Measurements from ENCODE around the gene MOCS2. TPM values are rescaled to one million over a fixed set of nuclear protein-coding genes. Genes with fewer than 3 reads are reported as not detected.
A peak's percentile ranks its signal among the peaks of the same experiment; 100 is the strongest.

MOCS2 gene
- total and polyA plus RNA-seq, 5 donors from 2014 or later: 14.1 to 44.7 (median 35.6) TPM

GRCh38 chr5:53095217-53095616, 14.3 kb downstream of the MOCS2 start:
- no peak overlapping the region for H3K27ac Mint-ChIP-seq
- Histone ChIP-seq H3K27me3 (ENCODE audit: control insufficient read depth, insufficient read depth, low read length) (no peaks in the 10 kb centered on the region), H3K4me1 (ENCODE audit: control insufficient read depth, insufficient read depth, low read length, poor library complexity, severe bottlenecking) (no peaks in the 10 kb centered on the region), H3K27ac (ENCODE audit: insufficient read depth, low read length, poor library complexity, severe bottlenecking) (no peak overlapping the region), H3K36me3 (ENCODE audit: control insufficient read depth, insufficient read depth, low read length) (peaks cover 25% of the 10 kb centered on the region), H3K9me3 (ENCODE audit: control insufficient read depth in 2 of 2, low read length in 2 of 2) (no peaks in the 10 kb centered on the region), H3K4me3 (ENCODE audit: low read depth, low read length) (no peak overlapping the region)
- peaks cover 27% of the 10 kb centered on the region for H3K36me3 Mint-ChIP-seq
- H3K9me3 Mint-ChIP-seq: no peaks in the 10 kb centered on the region
- ATAC-seq (ENCODE audit: low read depth in 2 of 2): no peak
- H3K4me1 Mint-ChIP-seq: peaks cover 0 to 6% (median 4%) of the 10 kb centered on the region in 4 donors
- no peak overlapping the region for H3K4me3 Mint-ChIP-seq
- DNase-seq: no peak
- no peaks in the 10 kb centered on the region for H3K27me3 Mint-ChIP-seq

- Mint-ChIP-seq H3K4me3 (no peak overlapping the region), H3K27ac (peak overlapping the region in 1 of 3 donors; percentile 36), H3K36me3 (peaks cover 4% of the 10 kb centered on the region), H3K4me1 (peaks cover 8 to 16% (median 11%) of the 10 kb centered on the region in 4 donors), H3K9me3 (no peaks in the 10 kb centered on the region), H3K27me3 (no peaks in the 10 kb centered on the region)
- H3K27ac ChIP-seq (ENCODE audit: insufficient read depth, low read length, poor library complexity, severe bottlenecking): no peak overlapping the region
- H3K27me3 ChIP-seq (ENCODE audit: control insufficient read depth, insufficient read depth, low read length): no peaks in the 10 kb centered on the region
- peaks cover 3% of the 10 kb centered on the region for H3K4me1 ChIP-seq (ENCODE audit: control insufficient read depth, insufficient read depth, low read length, poor library complexity, severe bottlenecking)
- ATAC-seq (ENCODE audit: low read depth in 2 of 2): no peak
- H3K4me3 ChIP-seq (ENCODE audit: low read depth, low read length): no peak overlapping the region
- H3K9me3 ChIP-seq (ENCODE audit: control insufficient read depth in 2 of 2, low read length in 2 of 2): no peaks in the 10 kb centered on the region
- H3K36me3 ChIP-seq (ENCODE audit: control insufficient read depth, insufficient read depth, low read length): peaks cover 5% of the 10 kb centered on the region
- no peak for DNase-seq
Observed at GRCh38 chr5:53092242-53092641, 17.3 kb downstream of the MOCS2 start.

- no peaks in the 10 kb centered on the region for H3K36me3 ChIP-seq (ENCODE audit: control insufficient read depth, insufficient read depth, low read length)
- no peaks in the 10 kb centered on the region for H3K9me3 ChIP-seq (ENCODE audit: control insufficient read depth in 2 of 2, low read length in 2 of 2)
- Mint-ChIP-seq H3K27ac (no peak overlapping the region), H3K27me3 (no peaks in the 10 kb centered on the region), H3K36me3 (no peaks in the 10 kb centered on the region), H3K9me3 (peaks cover 0 to 2% (median 0%) of the 10 kb centered on the region in 7 donors), H3K4me1 (peaks cover 8 to 16% (median 11%) of the 10 kb centered on the region in 4 donors), H3K4me3 (no peak overlapping the region)
- no peaks in the 10 kb centered on the region for H3K27me3 ChIP-seq (ENCODE audit: control insufficient read depth, insufficient read depth, low read length)
- peaks cover 3% of the 10 kb centered on the region for H3K4me1 ChIP-seq (ENCODE audit: control insufficient read depth, insufficient read depth, low read length, poor library complexity, severe bottlenecking)
- no peak for ATAC-seq (ENCODE audit: low read depth in 2 of 2)
- DNase-seq: no peak
- no peak overlapping the region for H3K4me3 ChIP-seq (ENCODE audit: low read depth, low read length)
- no peak overlapping the region for H3K27ac ChIP-seq (ENCODE audit: insufficient read depth, low read length, poor library complexity, severe bottlenecking)
Observed at GRCh38 chr5:53091289-53091688, 18.3 kb downstream of the MOCS2 start.

DNA sequence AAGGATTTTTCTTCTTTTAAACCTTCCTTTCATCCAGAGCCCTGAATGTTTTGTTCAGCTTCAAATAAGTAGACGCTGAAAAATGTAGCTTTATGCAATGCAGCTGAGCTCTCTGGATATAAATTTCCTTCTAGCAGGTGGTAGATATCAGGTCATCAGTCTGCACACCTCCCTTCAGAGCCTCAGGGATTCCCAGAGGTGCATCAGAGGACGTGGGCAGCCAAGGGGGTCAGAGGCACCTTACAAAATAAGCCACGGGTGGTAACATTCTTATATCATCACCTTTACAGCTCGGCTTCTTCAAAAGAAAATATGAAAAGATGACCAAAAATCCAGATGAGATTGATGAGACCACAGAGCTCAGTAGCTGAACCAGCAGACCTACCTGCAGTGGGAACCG, 19.3 kb downstream of the MOCS2 start:
- Mint-ChIP-seq H3K4me3 (no peak overlapping the region), H3K27me3 (no peaks in the 10 kb centered on the region), H3K36me3 (no peaks in the 10 kb centered on the region), H3K27ac (peak overlapping the region in 1 of 3 donors; percentile 46), H3K9me3 (peaks cover 0 to 2% (median 0%) of the 10 kb centered on the region in 7 donors), H3K4me1 (peaks cover 5 to 10% (median 8%) of the 10 kb centered on the region in 4 donors)
- Histone ChIP-seq H3K27me3 (ENCODE audit: control insufficient read depth, insufficient read depth, low read length) (no peaks in the 10 kb centered on the region), H3K4me3 (ENCODE audit: low read depth, low read length) (no peak overlapping the region), H3K36me3 (ENCODE audit: control insufficient read depth, insufficient read depth, low read length) (no peaks in the 10 kb centered on the region), H3K4me1 (ENCODE audit: control insufficient read depth, insufficient read depth, low read length, poor library complexity, severe bottlenecking) (peaks cover 3% of the 10 kb centered on the region), H3K27ac (ENCODE audit: insufficient read depth, low read length, poor library complexity, severe bottlenecking) (no peak overlapping the region), H3K9me3 (ENCODE audit: control insufficient read depth in 2 of 2, low read length in 2 of 2) (no peaks in the 10 kb centered on the region)
- ATAC-seq (ENCODE audit: low read depth in 2 of 2) (no peak), DNase-seq (no peak)

GRCh38 chr5:53089481-53089991, 20.0 kb downstream of the MOCS2 start:
- H3K9me3 ChIP-seq (ENCODE audit: control insufficient read depth in 2 of 2, low read length in 2 of 2): no peaks in the 10 kb centered on the region
- no peak for ATAC-seq (ENCODE audit: low read depth in 2 of 2)
- peak in 1 of 3 donors; percentile 22 for DNase-seq
- H3K27ac ChIP-seq (ENCODE audit: insufficient read depth, low read length, poor library complexity, severe bottlenecking): no peak overlapping the region
- peaks cover 2% of the 10 kb centered on the region for H3K27me3 ChIP-seq (ENCODE audit: control insufficient read depth, insufficient read depth, low read length)
- H3K4me1 ChIP-seq (ENCODE audit: control insufficient read depth, insufficient read depth, low read length, poor library complexity, severe bottlenecking): peaks cover 3% of the 10 kb centered on the region
- no peak overlapping the region for H3K4me3 ChIP-seq (ENCODE audit: low read depth, low read length)
- H3K36me3 ChIP-seq (ENCODE audit: control insufficient read depth, insufficient read depth, low read length): no peaks in the 10 kb centered on the region
- Mint-ChIP-seq H3K27ac (peak overlapping the region in 1 of 3 donors; percentile 11), H3K4me1 (peaks cover 7 to 13% (median 11%) of the 10 kb centered on the region in 4 donors), H3K9me3 (peaks cover 0 to 2% (median 0%) of the 10 kb centered on the region in 7 donors), H3K27me3 (no peaks in the 10 kb centered on the region), H3K4me3 (no peak overlapping the region), H3K36me3 (no peaks in the 10 kb centered on the region)

- no peak overlapping the region for H3K27ac ChIP-seq (ENCODE audit: insufficient read depth, low read length, poor library complexity, severe bottlenecking)
- Mint-ChIP-seq H3K9me3 (peaks cover 0 to 3% (median 0%) of the 10 kb centered on the region in 7 donors), H3K4me1 (peaks cover 7 to 15% (median 11%) of the 10 kb centered on the region in 4 donors), H3K27ac (no peak overlapping the region), H3K4me3 (no peak overlapping the region), H3K36me3 (no peaks in the 10 kb centered on the region), H3K27me3 (peaks cover 10% of the 10 kb centered on the region)
- no peak overlapping the region for H3K4me3 ChIP-seq (ENCODE audit: low read depth, low read length)
- DNase-seq (no peak), ATAC-seq (ENCODE audit: low read depth in 2 of 2) (no peak)
- no peaks in the 10 kb centered on the region for H3K9me3 ChIP-seq (ENCODE audit: control insufficient read depth in 2 of 2, low read length in 2 of 2)
- peaks cover 3% of the 10 kb centered on the region for H3K4me1 ChIP-seq (ENCODE audit: control insufficient read depth, insufficient read depth, low read length, poor library complexity, severe bottlenecking)
- H3K36me3 ChIP-seq (ENCODE audit: control insufficient read depth, insufficient read depth, low read length): no peaks in the 10 kb centered on the region
- H3K27me3 ChIP-seq (ENCODE audit: control insufficient read depth, insufficient read depth, low read length): peaks cover 2% of the 10 kb centered on the region
Observed at GRCh38 chr5:53087621-53088121, 21.9 kb downstream of the MOCS2 start.

- Mint-ChIP-seq H3K4me3 (peak overlapping the region in 1 of 4 donors; percentile 28), H3K9me3 (peaks cover 0 to 3% (median 0%) of the 10 kb centered on the region in 7 donors), H3K27ac (no peak overlapping the region), H3K4me1 (peaks cover 7 to 15% (median 11%) of the 10 kb centered on the region in 4 donors), H3K36me3 (no peaks in the 10 kb centered on the region), H3K27me3 (peaks cover 10% of the 10 kb centered on the region)
- no peak for DNase-seq
- Histone ChIP-seq H3K9me3 (ENCODE audit: control insufficient read depth in 2 of 2, low read length in 2 of 2) (no peaks in the 10 kb centered on the region), H3K4me3 (ENCODE audit: low read depth, low read length) (no peak overlapping the region), H3K27me3 (ENCODE audit: control insufficient read depth, insufficient read depth, low read length) (peaks cover 2% of the 10 kb centered on the region), H3K4me1 (ENCODE audit: control insufficient read depth, insufficient read depth, low read length, poor library complexity, severe bottlenecking) (peaks cover 3% of the 10 kb centered on the region), H3K36me3 (ENCODE audit: control insufficient read depth, insufficient read depth, low read length) (no peaks in the 10 kb centered on the region), H3K27ac (ENCODE audit: insufficient read depth, low read length, poor library complexity, severe bottlenecking) (no peak overlapping the region)
- no peak for ATAC-seq (ENCODE audit: low read depth in 2 of 2)
Observed at GRCh38 chr5:53087171-53087570, 22.4 kb downstream of the MOCS2 start.

Data from CD4-positive, CD25-positive, alpha-beta regulatory T cell (primary cell).